Muscle layer of colon (tissue), 2 donors: ENCODE data around the gene NF2.

Source experiments
- H3K27ac ChIP-seq: one replicate; pipeline ENCODE4 v1.7.0; 2013; ENCODE audit warnings: low read depth, mild to moderate bottlenecking, low read length, moderate library complexity
- H3K27me3 ChIP-seq, 2 donors: one replicate each; pipeline ENCODE4 v1.7.0; 2013; ENCODE audit warnings: low read length in 2 of 2, mild to moderate bottlenecking in 2 of 2; ENCODE audit not compliant: insufficient read depth in 2 of 2, control insufficient read depth in 1 of 2
- H3K36me3 ChIP-seq: one replicate; pipeline ENCODE4 v1.7.0; 2013; ENCODE audit warnings: mild to moderate bottlenecking, low read length; ENCODE audit not compliant: insufficient read depth
- H3K4me1 ChIP-seq: one replicate; pipeline ENCODE4 v1.7.0; 2013; ENCODE audit warnings: mild to moderate bottlenecking, low read length; ENCODE audit not compliant: insufficient read depth
- H3K4me3 ChIP-seq, 2 donors: one replicate each; pipeline ENCODE4 v1.7.0; 2013; ENCODE audit warnings: low read length in 2 of 2, low read depth in 1 of 2, mild to moderate bottlenecking in 1 of 2, moderate library complexity in 1 of 2
- H3K9ac ChIP-seq: one replicate; pipeline ENCODE4 v1.7.0; 2013; ENCODE audit warnings: low read length
- H3K9me3 ChIP-seq: one replicate; pipeline ENCODE4 v1.7.0; 2013; ENCODE audit warnings: mild to moderate bottlenecking, low read length
- donor health status: abdominal sarcoma.
- donor health status: Adenocarcinoma of cecum.

NF2 gene

GRCh38 chr22:29693671-29694070 is 90.2 kb downstream of the NF2 start:
- no peak overlapping the region for H3K4me3 ChIP-seq
- H3K9ac ChIP-seq = no peak overlapping the region
- H3K4me1 ChIP-seq = peaks cover 19% of the 10 kb centered on the region
- no peaks in the 10 kb centered on the region for H3K9me3 ChIP-seq
- peaks cover 17% of the 10 kb centered on the region for H3K36me3 ChIP-seq
- no peak overlapping the region for H3K27ac ChIP-seq
- H3K27me3 ChIP-seq = no peaks in the 10 kb centered on the region

GRCh38 chr22:29695129-29695926 is 91.9 kb downstream of the NF2 start:
- H3K27ac ChIP-seq = no peak overlapping the region
- no peak overlapping the region for H3K4me3 ChIP-seq
- H3K4me1 ChIP-seq = peaks cover 7% of the 10 kb centered on the region
- no peaks in the 10 kb centered on the region for H3K9me3 ChIP-seq
- H3K36me3 ChIP-seq = peaks cover 17% of the 10 kb centered on the region
- no peak overlapping the region for H3K9ac ChIP-seq
- no peaks in the 10 kb centered on the region for H3K27me3 ChIP-seq

GRCh38 chr22:29697853-29698598 is 94.6 kb downstream of the NF2 start:
- no peak overlapping the region for H3K4me3 ChIP-seq
- peaks cover 17% of the 10 kb centered on the region for H3K36me3 ChIP-seq
- peaks cover 0 to 18% of the 10 kb centered on the region in 2 donors for H3K27me3 ChIP-seq
- H3K27ac ChIP-seq = no peak overlapping the region
- H3K9ac ChIP-seq = no peak overlapping the region
- peaks cover 5% of the 10 kb centered on the region for H3K4me1 ChIP-seq
- no peaks in the 10 kb centered on the region for H3K9me3 ChIP-seq

GRCh38 chr22:29700206-29700899 is 96.9 kb downstream of the NF2 start:
- Histone ChIP-seq H3K27me3 (peaks cover 0 to 26% of the 10 kb centered on the region in 2 donors), H3K4me3 (no peak overlapping the region), H3K4me1 (peaks cover 11% of the 10 kb centered on the region), H3K27ac (no peak overlapping the region), H3K9me3 (no peaks in the 10 kb centered on the region), H3K36me3 (no peaks in the 10 kb centered on the region), H3K9ac (no peak overlapping the region)

GRCh38 chr22:29700900-29701154 is 97.4 kb downstream of the NF2 start:
- no peak overlapping the region for H3K27ac ChIP-seq

GRCh38 chr22:29701155-29701999 is 97.9 kb downstream of the NF2 start:
- no peak overlapping the region for H3K4me3 ChIP-seq
- no peak overlapping the region for H3K9ac ChIP-seq
- no peak overlapping the region for H3K27ac ChIP-seq
- peaks cover 14% of the 10 kb centered on the region for H3K4me1 ChIP-seq
- peaks cover 0 to 26% of the 10 kb centered on the region in 2 donors for H3K27me3 ChIP-seq
- no peaks in the 10 kb centered on the region for H3K36me3 ChIP-seq
- no peaks in the 10 kb centered on the region for H3K9me3 ChIP-seq

More at GRCh38 chr22:29700900-29701154, 97.4 kb downstream of the NF2 start:
- Histone ChIP-seq H3K4me3 (no peak overlapping the region), H3K36me3 (no peaks in the 10 kb centered on the region), H3K4me1 (peaks cover 14% of the 10 kb centered on the region), H3K9me3 (no peaks in the 10 kb centered on the region), H3K27me3 (peaks cover 0 to 26% of the 10 kb centered on the region in 2 donors), H3K9ac (no peak overlapping the region)

- H3K36me3 ChIP-seq = no peaks in the 10 kb centered on the region
- no peak overlapping the region for H3K27ac ChIP-seq
- peaks cover 0 to 30% of the 10 kb centered on the region in 2 donors for H3K27me3 ChIP-seq
- peaks cover 14% of the 10 kb centered on the region for H3K4me1 ChIP-seq
- H3K9ac ChIP-seq = no peak overlapping the region
- H3K9me3 ChIP-seq = no peaks in the 10 kb centered on the region
- no peak overlapping the region for H3K4me3 ChIP-seq
Observed at GRCh38 chr22:29702000-29702930, 98.8 kb downstream of the NF2 start.

GRCh38 chr22:29702931-29703501 is 99.6 kb downstream of the NF2 start:
- Histone ChIP-seq H3K4me3 (no peak overlapping the region), H3K9ac (no peak overlapping the region), H3K4me1 (peaks cover 14% of the 10 kb centered on the region), H3K9me3 (no peaks in the 10 kb centered on the region), H3K27me3 (peaks cover 0 to 30% of the 10 kb centered on the region in 2 donors), H3K27ac (no peak overlapping the region), H3K36me3 (no peaks in the 10 kb centered on the region)

GRCh38 chr22:29703569-29704195 is 100.2 kb downstream of the NF2 start:
- Histone ChIP-seq H3K4me3 (no peak overlapping the region), H3K36me3 (no peaks in the 10 kb centered on the region), H3K27me3 (peaks cover 0 to 30% of the 10 kb centered on the region in 2 donors), H3K9me3 (no peaks in the 10 kb centered on the region), H3K9ac (no peak overlapping the region), H3K27ac (no peak overlapping the region), H3K4me1 (peaks cover 14% of the 10 kb centered on the region)
